ENCODE measurements around the gene S100PBP. TPM values are rescaled to one million over a fixed set of nuclear protein-coding genes. Genes with fewer than 3 reads are reported as not detected.

S100PBP gene
- total and polyA plus RNA-seq, 2 of the 13 experiments (the other 11 are each of a cell fraction or from before 2014, with no cell fraction given) = 20.4 to 26.1 TPM

DNA sequence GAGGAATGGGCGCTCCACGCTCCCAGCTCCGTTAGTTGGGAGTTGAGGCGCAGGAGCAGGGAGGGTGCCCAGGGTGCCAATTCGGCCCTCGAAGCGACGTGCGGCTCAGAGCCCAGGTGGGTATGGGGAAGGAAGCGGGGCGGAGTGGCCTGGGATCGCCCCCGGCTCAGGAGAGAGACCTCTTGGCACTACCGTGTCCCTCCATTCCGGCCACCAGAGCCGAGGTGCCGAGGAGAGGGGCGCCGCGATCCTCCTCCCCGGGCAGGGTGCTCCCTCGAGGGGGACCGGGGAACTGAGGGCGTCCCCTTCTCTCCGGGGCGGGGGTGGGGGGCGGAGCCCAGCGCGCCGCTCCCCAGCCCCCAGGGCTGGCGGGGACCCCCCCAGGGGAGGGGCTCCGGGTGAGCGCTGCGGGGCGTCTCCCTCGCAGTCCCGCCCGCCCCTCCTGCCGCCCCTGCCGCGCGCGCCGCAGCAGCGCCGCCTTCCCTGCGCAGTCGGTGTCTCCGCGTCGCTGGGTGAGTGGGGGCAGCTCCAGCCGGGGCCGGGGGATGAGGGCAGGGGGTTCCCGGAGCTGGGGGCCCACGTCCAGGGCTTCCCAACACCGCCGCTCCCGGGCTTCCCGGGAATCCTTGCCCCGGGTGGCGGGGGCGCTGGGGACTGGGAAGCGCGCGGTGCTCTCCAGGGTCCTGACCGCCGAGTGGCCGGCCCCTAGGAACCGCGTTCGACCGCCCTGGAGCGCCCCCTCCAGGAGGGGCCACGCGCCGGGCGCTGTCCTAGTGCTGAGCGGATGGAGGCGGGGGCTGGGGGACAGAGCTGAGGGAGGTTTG is 68.8 kb downstream of the S100PBP start, which contains the start of gene HPCA (continued):
- TF ChIP-seq, protein P1, sequence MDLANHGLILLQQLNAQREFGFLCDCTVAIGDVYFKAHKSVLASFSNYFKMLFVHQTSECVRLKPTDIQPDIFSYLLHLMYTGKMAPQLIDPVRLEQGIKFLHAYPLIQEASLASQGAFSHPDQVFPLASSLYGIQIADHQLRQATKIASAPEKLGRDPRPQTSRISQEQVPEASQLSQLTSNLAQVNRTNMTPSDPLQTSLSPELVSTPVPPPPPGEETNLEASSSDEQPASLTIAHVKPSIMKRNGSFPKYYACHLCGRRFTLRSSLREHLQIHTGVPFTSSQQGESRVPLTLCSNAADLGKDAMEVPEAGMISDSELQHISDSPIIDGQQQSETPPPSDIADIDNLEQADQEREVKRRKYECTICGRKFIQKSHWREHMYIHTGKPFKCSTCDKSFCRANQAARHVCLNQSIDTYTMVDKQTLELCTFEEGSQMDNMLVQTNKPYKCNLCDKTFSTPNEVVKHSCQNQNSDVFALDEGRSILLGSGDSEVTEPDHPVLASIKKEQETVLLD (CRISPR knock-in tag; IDR thresholded peaks at IDR 0.05; ENCODE audit: low read depth) = peak; percentile 83
- TF ChIP-seq, protein P2, sequence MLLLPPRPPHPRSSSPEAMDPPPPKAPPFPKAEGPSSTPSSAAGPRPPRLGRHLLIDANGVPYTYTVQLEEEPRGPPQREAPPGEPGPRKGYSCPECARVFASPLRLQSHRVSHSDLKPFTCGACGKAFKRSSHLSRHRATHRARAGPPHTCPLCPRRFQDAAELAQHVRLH (CRISPR knock-in tag; IDR thresholded peaks at IDR 0.05; ENCODE audit: borderline replicate concordance, low read depth) = peak; percentile 100
- TF ChIP-seq, protein P3, sequence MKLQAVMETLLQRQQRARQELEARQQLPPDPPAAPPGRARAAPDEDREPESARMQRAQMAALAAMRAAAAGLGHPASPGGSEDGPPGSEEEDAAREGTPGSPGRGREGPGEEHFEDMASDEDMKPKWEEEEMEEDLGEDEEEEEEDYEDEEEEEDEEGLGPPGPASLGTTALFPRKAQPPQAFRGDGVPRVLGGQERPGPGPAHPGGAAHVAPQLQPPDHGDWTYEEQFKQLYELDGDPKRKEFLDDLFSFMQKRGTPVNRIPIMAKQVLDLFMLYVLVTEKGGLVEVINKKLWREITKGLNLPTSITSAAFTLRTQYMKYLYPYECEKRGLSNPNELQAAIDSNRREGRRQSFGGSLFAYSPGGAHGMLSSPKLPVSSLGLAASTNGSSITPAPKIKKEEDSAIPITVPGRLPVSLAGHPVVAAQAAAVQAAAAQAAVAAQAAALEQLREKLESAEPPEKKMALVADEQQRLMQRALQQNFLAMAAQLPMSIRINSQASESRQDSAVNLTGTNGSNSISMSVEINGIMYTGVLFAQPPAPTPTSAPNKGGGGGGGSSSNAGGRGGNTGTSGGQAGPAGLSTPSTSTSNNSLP (IDR thresholded peaks at IDR 0.05; ENCODE audit: low read depth, low read length) = no peak
- peak; percentile 98 for TF ChIP-seq ZNF430 (CRISPR knock-in tag; IDR thresholded peaks at IDR 0.05)
- TF ChIP-seq, protein P4, sequence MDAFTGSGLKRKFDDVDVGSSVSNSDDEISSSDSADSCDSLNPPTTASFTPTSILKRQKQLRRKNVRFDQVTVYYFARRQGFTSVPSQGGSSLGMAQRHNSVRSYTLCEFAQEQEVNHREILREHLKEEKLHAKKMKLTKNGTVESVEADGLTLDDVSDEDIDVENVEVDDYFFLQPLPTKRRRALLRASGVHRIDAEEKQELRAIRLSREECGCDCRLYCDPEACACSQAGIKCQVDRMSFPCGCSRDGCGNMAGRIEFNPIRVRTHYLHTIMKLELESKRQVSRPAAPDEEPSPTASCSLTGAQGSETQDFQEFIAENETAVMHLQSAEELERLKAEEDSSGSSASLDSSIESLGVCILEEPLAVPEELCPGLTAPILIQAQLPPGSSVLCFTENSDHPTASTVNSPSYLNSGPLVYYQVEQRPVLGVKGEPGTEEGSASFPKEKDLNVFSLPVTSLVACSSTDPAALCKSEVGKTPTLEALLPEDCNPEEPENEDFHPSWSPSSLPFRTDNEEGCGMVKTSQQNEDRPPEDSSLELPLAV (CRISPR knock-in tag; conservative IDR thresholded peaks at IDR 0.05; ENCODE audit: low read depth) = peak; percentile 84; the same call in 1 of the 2 replicates
- peak; percentile 97 for TF ChIP-seq ZFYVE20 (CRISPR knock-in tag; IDR thresholded peaks at IDR 0.05; ENCODE audit: borderline replicate concordance, low read depth)
- TF ChIP-seq, protein P5, sequence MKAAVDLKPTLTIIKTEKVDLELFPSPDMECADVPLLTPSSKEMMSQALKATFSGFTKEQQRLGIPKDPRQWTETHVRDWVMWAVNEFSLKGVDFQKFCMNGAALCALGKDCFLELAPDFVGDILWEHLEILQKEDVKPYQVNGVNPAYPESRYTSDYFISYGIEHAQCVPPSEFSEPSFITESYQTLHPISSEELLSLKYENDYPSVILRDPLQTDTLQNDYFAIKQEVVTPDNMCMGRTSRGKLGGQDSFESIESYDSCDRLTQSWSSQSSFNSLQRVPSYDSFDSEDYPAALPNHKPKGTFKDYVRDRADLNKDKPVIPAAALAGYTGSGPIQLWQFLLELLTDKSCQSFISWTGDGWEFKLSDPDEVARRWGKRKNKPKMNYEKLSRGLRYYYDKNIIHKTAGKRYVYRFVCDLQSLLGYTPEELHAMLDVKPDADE (CRISPR knock-in tag; IDR thresholded peaks at IDR 0.05) = peak; percentile 94; the same call in 1 of the 2 replicates
- 0 out of 2 replicates have a peak, but pooled peaks have one; percentile 8 for TF ChIP-seq PCBP1 (IDR thresholded peaks at IDR 0.05; ENCODE audit: borderline replicate concordance, low read depth, low read length)
- TF ChIP-seq, protein P6, sequence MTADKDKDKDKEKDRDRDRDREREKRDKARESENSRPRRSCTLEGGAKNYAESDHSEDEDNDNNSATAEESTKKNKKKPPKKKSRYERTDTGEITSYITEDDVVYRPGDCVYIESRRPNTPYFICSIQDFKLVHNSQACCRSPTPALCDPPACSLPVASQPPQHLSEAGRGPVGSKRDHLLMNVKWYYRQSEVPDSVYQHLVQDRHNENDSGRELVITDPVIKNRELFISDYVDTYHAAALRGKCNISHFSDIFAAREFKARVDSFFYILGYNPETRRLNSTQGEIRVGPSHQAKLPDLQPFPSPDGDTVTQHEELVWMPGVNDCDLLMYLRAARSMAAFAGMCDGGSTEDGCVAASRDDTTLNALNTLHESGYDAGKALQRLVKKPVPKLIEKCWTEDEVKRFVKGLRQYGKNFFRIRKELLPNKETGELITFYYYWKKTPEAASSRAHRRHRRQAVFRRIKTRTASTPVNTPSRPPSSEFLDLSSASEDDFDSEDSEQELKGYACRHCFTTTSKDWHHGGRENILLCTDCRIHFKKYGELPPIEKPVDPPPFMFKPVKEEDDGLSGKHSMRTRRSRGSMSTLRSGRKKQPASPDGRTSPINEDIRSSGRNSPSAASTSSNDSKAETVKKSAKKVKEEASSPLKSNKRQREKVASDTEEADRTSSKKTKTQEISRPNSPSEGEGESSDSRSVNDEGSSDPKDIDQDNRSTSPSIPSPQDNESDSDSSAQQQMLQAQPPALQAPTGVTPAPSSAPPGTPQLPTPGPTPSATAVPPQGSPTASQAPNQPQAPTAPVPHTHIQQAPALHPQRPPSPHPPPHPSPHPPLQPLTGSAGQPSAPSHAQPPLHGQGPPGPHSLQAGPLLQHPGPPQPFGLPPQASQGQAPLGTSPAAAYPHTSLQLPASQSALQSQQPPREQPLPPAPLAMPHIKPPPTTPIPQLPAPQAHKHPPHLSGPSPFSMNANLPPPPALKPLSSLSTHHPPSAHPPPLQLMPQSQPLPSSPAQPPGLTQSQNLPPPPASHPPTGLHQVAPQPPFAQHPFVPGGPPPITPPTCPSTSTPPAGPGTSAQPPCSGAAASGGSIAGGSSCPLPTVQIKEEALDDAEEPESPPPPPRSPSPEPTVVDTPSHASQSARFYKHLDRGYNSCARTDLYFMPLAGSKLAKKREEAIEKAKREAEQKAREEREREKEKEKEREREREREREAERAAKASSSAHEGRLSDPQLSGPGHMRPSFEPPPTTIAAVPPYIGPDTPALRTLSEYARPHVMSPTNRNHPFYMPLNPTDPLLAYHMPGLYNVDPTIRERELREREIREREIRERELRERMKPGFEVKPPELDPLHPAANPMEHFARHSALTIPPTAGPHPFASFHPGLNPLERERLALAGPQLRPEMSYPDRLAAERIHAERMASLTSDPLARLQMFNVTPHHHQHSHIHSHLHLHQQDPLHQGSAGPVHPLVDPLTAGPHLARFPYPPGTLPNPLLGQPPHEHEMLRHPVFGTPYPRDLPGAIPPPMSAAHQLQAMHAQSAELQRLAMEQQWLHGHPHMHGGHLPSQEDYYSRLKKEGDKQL (CRISPR knock-in tag; IDR thresholded peaks at IDR 0.05; ENCODE audit: low read depth) = peak; percentile 56; the same call in 1 of the 2 replicates
- TF ChIP-seq, protein P7, sequence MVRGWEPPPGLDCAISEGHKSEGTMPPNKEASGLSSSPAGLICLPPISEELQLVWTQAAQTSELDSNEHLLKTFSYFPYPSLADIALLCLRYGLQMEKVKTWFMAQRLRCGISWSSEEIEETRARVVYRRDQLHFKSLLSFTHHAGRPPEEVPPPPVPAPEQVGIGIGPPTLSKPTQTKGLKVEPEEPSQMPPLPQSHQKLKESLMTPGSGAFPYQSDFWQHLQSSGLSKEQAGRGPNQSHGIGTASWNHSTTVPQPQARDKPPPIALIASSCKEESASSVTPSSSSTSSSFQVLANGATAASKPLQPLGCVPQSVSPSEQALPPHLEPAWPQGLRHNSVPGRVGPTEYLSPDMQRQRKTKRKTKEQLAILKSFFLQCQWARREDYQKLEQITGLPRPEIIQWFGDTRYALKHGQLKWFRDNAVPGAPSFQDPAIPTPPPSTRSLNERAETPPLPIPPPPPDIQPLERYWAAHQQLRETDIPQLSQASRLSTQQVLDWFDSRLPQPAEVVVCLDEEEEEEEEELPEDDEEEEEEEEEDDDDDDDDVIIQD (CRISPR knock-in tag; IDR thresholded peaks at IDR 0.05; ENCODE audit: low read depth) = 0 out of 2 replicates have a peak, but pooled peaks have one; percentile 64
- TF ChIP-seq SMARCC2 (IDR thresholded peaks at IDR 0.05) = no peak
- TF ChIP-seq FOSL2 (CRISPR knock-in tag; IDR thresholded peaks at IDR 0.05) = peak; percentile 71
- TF ChIP-seq CHCHD3 (CRISPR knock-in tag; IDR thresholded peaks at IDR 0.05) = peak; percentile 99
- peak; percentile 73 for TF ChIP-seq IRF2 (CRISPR knock-in tag; IDR thresholded peaks at IDR 0.05)
